C4-2B (cell line): ENCODE data around the gene FBXO21.

ENCODE experiments used
- ZFX ChIP-seq: fragments of 450-650 bp; IDR thresholded peaks from 2 replicates; pipeline ENCODE4 v1.6.1; 2017
- TF ChIP-seq, protein P1 (sequence below): fragments of 450-650 bp; conservative IDR thresholded peaks from 2 replicates; pipeline ENCODE4 v1.5.1; 2017; ENCODE audit warnings: mild to moderate bottlenecking

DNA sequence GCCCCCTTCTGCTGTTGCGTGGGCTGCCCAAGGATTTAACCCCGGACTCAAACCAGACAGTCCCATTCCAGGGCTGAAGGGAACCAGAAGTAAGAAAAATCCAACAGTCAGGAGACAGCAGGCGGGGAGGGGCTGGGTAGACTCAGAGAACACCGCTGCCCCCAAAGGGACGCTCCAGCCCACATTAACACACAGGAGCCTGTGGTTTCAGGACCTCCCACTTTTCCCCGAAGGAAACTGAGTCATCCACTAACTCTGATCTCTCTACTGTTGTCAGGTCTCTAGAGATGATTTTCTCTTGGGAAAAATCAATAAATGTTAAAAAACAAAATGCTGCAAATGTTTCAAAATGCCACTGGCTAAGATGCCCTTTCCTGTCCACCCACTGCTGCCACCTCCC lies 41.6 kb downstream of the FBXO21 start:
- TF ChIP-seq, protein P1, sequence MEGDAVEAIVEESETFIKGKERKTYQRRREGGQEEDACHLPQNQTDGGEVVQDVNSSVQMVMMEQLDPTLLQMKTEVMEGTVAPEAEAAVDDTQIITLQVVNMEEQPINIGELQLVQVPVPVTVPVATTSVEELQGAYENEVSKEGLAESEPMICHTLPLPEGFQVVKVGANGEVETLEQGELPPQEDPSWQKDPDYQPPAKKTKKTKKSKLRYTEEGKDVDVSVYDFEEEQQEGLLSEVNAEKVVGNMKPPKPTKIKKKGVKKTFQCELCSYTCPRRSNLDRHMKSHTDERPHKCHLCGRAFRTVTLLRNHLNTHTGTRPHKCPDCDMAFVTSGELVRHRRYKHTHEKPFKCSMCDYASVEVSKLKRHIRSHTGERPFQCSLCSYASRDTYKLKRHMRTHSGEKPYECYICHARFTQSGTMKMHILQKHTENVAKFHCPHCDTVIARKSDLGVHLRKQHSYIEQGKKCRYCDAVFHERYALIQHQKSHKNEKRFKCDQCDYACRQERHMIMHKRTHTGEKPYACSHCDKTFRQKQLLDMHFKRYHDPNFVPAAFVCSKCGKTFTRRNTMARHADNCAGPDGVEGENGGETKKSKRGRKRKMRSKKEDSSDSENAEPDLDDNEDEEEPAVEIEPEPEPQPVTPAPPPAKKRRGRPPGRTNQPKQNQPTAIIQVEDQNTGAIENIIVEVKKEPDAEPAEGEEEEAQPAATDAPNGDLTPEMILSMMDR: no peak
- TF ChIP-seq ZFX: no peak
